Ascending aorta (tissue), 2 donors: Measurements from ENCODE around the gene SRP72. TPM values are rescaled to one million over a fixed set of nuclear protein-coding genes. Genes with fewer than 3 reads are reported as not detected.

Experiments used
- DNase-seq, 2 donors: peaks; one replicate each; pipeline ENCODE4 v3.0.0-alpha.2; 2019; ENCODE audit warnings: low spot score in 2 of 2
- H3K27ac ChIP-seq, 2 donors: fragments of 200-600 bp; sonication (generic); one replicate each; pipeline ENCODE4 v1.5.1; 2016 to 2017; ENCODE audit warnings: mild to moderate bottlenecking in 1 of 2
- H3K27me3 ChIP-seq: fragments of 200-600 bp; sonication (generic); one replicate; pipeline ENCODE4 v1.5.1; 2017
- H3K36me3 ChIP-seq, 2 donors: fragments of 200-600 bp; sonication (generic); one replicate each; pipeline ENCODE4 v1.5.1; 2016
- H3K4me1 ChIP-seq, 2 donors: fragments of 200-600 bp; sonication (generic); one replicate each; pipeline ENCODE4 v1.5.1; 2016 to 2017; ENCODE audit warnings: mild to moderate bottlenecking in 1 of 2
- H3K4me3 ChIP-seq, 2 donors: fragments of 200-600 bp; sonication (generic); one replicate each; pipeline ENCODE4 v1.5.1; 2016 to 2017; ENCODE audit warnings: mild to moderate bottlenecking in 1 of 2
- H3K9me3 ChIP-seq, 2 donors: fragments of 200-600 bp; sonication (generic); one replicate each; pipeline ENCODE4 v1.5.1; 2016
- CTCF ChIP-seq, 3 experiments: fragments of 200-600 bp in 2 of 3; fragments of 450-650 bp in 1 of 3; sonication (generic) in 2 of 3; IDR thresholded peaks; one replicate each; pipeline ENCODE4 v1.5.1; 2016 to 2019; ENCODE audit warnings: antibody characterized with exemption in 3 of 3, mild to moderate bottlenecking in 1 of 3, moderate library complexity in 1 of 3
- intact Hi-C: fragments of 100-400 bp; cut with DNase I; formaldehyde crosslinking; loops from one replicate; pipeline ENCODE4 v1.15.1; 2023
- total RNA-seq: library from RNA; depleted of rRNA; stranded (reverse); fragments of >200 nt; gene quantifications from one replicate; pipeline ENCODE4 v1.1.0, GENCODE V29; 2016

The SRP72 gene
- total RNA-seq, 1 donor from 2014 or later: 89.4 TPM

DNA sequence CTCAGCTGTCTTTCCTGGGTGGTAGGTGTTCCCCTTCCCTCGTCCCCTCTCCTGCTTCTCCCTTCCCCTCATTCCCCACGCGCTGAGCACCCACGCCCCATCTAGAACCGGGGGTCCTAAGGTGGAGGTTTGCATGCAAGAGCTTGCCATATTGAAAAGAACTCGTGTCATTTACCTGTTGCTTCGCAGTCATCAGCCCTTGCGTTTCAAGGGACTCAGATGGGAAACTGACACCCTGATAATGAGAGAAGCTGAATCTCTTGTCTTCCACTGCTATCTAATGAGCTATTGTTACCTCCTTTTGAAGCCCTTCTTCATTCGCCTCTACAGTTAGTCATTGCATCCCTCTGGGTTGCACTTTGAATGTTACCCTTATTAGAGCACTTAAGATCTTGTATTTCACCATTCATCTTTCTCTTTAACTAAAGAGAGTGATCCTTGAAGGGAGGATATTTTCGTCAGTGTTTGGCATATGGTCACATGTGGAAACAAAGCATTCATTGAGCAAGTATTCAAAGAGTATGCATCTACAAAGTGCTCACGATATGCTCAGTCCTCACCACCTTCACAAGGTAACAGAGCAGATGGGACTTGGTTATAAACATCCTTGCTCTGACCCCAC is 63.8 kb downstream of the SRP72 start:
- no peaks in the 10 kb centered on the region for H3K36me3 ChIP-seq
- H3K27ac ChIP-seq: no peak overlapping the region
- TF ChIP-seq CTCF (IDR thresholded peaks at IDR 0.05): no peak
- intact Hi-C loops: loop anchor here (2.0 to 5.0 kb wide), 3 partner anchors 144 to 679 kb away; partner anchors contain the start of genes AASDH, EXOC1 and REST
- DNase-seq: no peak
- H3K4me3 ChIP-seq: peak overlapping the region; percentile 55 to 63
- no peaks in the 10 kb centered on the region for H3K27me3 ChIP-seq
- H3K9me3 ChIP-seq: no peaks in the 10 kb centered on the region
- peaks cover 0 to 7% of the 10 kb centered on the region in 2 donors for H3K4me1 ChIP-seq

GRCh38 chr4:56531823-56532222 is 64.4 kb downstream of the SRP72 start:
- no peak overlapping the region for H3K27ac ChIP-seq
- no peaks in the 10 kb centered on the region for H3K36me3 ChIP-seq
- peaks cover 0 to 7% of the 10 kb centered on the region in 2 donors for H3K4me1 ChIP-seq
- no peak overlapping the region for H3K4me3 ChIP-seq
- H3K27me3 ChIP-seq: no peaks in the 10 kb centered on the region
- intact Hi-C loops: loop anchor here (2.0 to 5.0 kb wide), 3 partner anchors 145 to 680 kb away; partner anchors contain the start of genes AASDH, EXOC1 and REST
- TF ChIP-seq CTCF (IDR thresholded peaks at IDR 0.05): no peak
- no peaks in the 10 kb centered on the region for H3K9me3 ChIP-seq
- DNase-seq: no peak

- intact Hi-C loops: loop anchor here (5.0 kb wide), 1 partner anchor 680 kb away; the partner anchor contains the start of gene EXOC1
- no peaks in the 10 kb centered on the region for H3K27me3 ChIP-seq
- peaks cover 0 to 7% of the 10 kb centered on the region in 2 donors for H3K4me1 ChIP-seq
- no peak for DNase-seq
- H3K4me3 ChIP-seq: no peak overlapping the region
- no peaks in the 10 kb centered on the region for H3K36me3 ChIP-seq
- no peaks in the 10 kb centered on the region for H3K9me3 ChIP-seq
- H3K27ac ChIP-seq: no peak overlapping the region
- TF ChIP-seq CTCF (IDR thresholded peaks at IDR 0.05): no peak
Measured at GRCh38 chr4:56532239-56532638, 64.8 kb downstream of the SRP72 start.

DNA sequence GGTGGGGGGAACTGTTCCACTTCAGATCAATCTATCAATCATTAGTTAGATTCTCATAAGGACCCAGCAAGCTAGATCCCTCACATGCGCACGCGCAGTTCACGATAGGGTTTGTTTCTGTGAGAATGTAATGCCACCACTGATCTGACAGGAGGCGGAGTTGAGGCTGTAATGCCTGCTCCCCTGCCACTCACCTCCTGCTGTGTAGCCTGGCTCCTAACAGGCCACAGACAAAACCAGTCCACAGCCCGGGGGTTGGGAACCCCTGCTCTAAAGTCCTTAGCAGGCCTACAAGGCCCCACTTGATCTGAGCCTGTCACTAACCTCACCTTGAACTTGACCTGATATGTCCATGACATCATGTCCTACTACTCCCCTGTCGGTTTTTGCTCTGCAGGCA is 68.5 kb downstream of the SRP72 start:
- Histone ChIP-seq H3K36me3 (no peaks in the 10 kb centered on the region), H3K27ac (no peak overlapping the region), H3K27me3 (no peaks in the 10 kb centered on the region), H3K9me3 (no peaks in the 10 kb centered on the region), H3K4me3 (no peak overlapping the region), H3K4me1 (peaks cover 0 to under 1% of the 10 kb centered on the region in 2 donors)
- TF ChIP-seq CTCF (IDR thresholded peaks at IDR 0.05): no peak
- intact Hi-C loops: no loop called here
- DNase-seq: no peak

DNA sequence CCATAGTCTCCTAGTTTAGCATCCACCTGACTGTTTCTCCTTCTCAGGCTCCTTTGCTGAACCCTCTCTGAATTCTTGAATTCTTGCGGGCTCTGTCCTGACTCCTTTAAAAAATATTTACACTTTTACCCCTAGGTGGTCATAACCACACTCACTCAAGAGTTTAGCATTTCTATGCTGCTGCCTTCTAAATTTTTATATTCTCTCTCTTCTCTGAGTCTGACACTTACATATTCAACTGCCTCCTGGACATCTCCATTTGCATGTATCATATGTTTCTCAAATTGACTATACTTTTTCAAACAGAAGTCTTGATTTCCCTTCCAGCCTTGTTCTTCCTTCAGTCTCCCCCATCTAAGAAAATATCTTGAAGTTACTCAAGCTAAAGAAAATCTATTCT is 69.7 kb downstream of the SRP72 start:
- Histone ChIP-seq H3K9me3 (no peaks in the 10 kb centered on the region), H3K27me3 (no peaks in the 10 kb centered on the region), H3K4me1 (no peaks in the 10 kb centered on the region), H3K36me3 (no peaks in the 10 kb centered on the region), H3K4me3 (no peak overlapping the region), H3K27ac (no peak overlapping the region)
- no peak for DNase-seq
- no peak for TF ChIP-seq CTCF (IDR thresholded peaks at IDR 0.05)
- intact Hi-C loops: no loop called here
